OCI-LY7 (cell line): ENCODE results near the gene EEF1AKMT3.

Experiments
- EZH2phosphoT487 ChIP-seq: fragments of 200-600 bp; sonication (generic); IDR thresholded peaks from 2 replicates; pipeline ENCODE4 v1.6.1; 2018; ENCODE audit warnings: low read depth, borderline replicate concordance, mild to moderate bottlenecking, mixed run types, antibody characterized with exemption, low read length, moderate library complexity, mixed read lengths
- TF ChIP-seq, protein P1 (sequence below): fragments of 200-600 bp; sonication (generic); conservative IDR thresholded peaks from 2 replicates; pipeline ENCODE4 v1.5.1; 2014; ENCODE audit warnings: mild to moderate bottlenecking, antibody characterized with exemption, low read length, moderate library complexity, mixed read lengths

DNA sequence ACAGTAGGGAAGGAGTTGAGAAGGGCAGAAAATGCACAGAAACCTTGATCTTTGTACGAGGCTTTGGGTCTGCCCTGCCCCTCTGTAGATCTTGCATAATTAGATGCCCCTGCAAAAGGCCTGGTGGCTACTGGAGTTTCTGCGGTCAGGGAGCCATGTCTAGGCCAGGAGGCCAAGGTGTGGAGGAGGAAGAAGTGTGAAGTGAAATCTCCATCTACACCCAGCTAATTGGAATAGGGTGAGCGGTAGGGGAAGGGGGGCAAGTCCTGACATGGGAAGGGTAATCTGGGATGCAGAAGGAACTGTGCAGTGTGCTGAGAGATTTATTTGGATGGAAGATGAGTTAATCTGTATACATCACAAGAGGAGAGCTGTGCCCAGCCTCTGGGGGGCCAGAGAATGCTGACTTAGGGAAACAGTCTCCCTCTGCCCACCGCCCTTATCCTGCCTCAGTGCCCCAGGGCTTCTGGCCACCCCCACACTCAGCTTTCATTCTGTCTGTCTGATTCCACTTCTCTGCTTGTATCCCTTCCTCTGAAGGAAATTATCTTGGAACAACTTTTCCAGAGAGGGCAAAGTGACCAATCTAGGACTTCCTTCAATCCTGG, 10.9 kb upstream of the EEF1AKMT3 start:
- TF ChIP-seq, protein P1, sequence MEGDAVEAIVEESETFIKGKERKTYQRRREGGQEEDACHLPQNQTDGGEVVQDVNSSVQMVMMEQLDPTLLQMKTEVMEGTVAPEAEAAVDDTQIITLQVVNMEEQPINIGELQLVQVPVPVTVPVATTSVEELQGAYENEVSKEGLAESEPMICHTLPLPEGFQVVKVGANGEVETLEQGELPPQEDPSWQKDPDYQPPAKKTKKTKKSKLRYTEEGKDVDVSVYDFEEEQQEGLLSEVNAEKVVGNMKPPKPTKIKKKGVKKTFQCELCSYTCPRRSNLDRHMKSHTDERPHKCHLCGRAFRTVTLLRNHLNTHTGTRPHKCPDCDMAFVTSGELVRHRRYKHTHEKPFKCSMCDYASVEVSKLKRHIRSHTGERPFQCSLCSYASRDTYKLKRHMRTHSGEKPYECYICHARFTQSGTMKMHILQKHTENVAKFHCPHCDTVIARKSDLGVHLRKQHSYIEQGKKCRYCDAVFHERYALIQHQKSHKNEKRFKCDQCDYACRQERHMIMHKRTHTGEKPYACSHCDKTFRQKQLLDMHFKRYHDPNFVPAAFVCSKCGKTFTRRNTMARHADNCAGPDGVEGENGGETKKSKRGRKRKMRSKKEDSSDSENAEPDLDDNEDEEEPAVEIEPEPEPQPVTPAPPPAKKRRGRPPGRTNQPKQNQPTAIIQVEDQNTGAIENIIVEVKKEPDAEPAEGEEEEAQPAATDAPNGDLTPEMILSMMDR, result no peak
- TF ChIP-seq EZH2phosphoT487, result no peak
